ENCODE measurements around the gene MRPS18A.
"Not testable (repeated sequence)": the region's sequence is repeated elsewhere in the genome, so short reads cannot be mapped to it uniquely, and the experiment has no call there.

The MRPS18A gene

GRCh38 chr6:43634702-43635303 is 52.8 kb downstream of the MRPS18A start:
- no peak for DNase-seq (ENCODE audit: low spot score)

DNA sequence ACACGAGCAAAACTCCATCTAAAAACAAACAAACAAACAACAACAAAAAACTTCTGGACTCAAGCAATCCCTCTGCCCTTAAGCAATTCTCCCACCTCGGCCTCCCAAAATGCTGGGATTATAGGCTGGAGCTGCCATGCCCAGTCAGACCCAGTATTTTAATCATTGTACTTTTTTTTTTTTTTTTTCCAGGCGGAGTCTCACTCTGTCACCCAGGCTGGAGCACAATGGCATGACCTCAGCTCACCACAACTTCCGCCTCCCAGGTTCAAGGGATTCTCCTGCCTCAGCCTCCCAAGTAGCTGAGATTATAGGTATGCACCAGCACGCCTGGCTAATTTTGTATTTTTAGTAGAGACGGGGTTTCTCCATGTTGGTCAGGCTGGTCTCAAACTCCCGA is 54.6 kb downstream of the MRPS18A start:
- DNase-seq (ENCODE audit: low spot score): not testable (repeated sequence)

DNA sequence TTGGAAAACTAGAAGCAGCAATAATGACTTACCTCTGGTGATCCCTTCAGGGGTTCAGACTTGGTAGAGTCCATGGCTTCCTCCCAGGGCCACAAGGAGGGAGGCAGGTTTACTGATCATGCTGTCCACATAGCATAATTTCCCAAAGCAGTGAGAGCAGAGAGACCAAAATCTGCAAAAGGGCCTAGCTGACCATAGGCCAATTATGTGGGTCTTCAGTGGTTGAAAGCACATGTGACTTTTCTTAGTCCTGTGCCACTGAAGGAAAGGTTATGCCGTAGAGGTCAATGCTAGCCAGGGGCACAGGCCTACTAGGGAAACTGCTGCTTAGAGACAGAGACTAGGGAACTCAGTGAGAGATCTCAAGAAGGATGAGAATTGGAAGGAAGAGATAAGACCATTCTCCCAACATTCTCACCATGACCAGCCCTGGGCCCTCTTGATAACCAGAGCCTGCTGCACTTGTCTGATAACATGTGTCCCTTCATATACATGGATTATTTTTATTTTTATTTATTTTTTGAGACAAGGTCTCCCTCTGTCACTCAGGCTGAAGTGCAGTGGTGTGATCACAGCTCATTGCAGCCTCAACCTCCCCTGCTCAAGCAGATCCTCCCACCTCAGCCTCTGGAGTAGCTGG is 56.5 kb downstream of the MRPS18A start:
- no peak for DNase-seq (ENCODE audit: low spot score)

- DNase-seq (ENCODE audit: low spot score): peak; percentile 98
Observed at GRCh38 chr6:43629505-43630300, 57.9 kb downstream of the MRPS18A start.

DNA sequence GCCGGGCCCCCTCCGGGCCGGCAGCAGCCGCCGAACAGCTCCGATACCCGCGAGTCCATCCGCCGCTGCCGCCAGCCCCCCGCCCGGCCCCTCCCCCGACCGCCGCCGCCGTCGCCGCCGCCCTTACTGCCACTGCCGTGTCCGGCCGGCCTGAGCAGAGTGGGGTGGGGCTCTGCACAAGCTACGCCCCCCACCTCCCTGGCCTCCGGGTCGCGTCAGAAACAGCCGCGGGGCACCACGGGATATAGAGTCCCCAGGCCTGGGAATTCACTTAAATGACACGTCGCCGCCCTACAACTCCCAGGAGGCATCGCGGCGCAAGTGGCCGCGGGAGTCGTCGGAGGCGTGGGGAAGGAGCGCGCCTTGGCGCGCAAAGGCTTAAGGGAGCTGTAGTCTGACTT is 58.5 kb downstream of the MRPS18A start, which contains the start of gene GTPBP2:
Gene GTPBP2, minus strand, starts transcription at position 161 of the 401 bp plus-strand sequence. Its CDS starts 102 bp downstream, at position 59.
- DNase-seq (ENCODE audit: low spot score): peak; percentile 99

DNA sequence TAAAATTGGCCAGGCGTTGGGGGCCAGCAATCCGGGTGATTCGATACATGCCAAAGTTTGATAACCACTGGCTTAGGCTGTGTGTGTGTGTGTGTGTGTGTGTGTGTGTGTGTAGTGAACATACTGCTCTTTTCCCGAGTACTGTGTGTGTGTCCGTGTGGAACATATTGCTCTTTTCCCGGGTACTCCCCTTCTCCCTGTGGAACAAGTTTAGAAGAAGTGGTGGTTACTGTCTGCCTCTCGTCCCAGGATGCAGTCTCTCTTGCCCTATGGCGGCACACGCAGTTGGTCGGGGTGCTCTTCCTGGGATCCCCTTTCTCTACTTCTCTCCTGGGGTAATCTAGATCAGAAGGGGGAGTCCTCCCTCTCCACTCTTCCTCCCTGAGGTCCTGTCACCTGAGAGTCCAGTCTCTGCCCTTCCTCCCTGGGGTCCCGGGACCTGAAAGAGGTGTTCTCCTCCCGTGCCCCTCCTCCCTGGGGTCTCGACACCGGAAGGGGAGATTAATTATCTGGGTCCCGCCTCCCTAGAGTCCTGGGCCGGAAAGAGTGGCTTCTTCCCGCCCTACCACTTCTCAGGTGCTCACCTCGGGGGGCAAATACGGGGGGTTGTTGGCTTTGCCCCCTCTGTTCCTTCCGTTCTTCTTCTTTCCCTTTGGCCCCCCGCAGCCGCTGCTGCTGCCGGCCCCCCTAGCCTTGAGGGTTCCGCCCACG is 59.0 kb downstream of the MRPS18A start:
- peak; percentile 68 for DNase-seq (ENCODE audit: low spot score)

DNA sequence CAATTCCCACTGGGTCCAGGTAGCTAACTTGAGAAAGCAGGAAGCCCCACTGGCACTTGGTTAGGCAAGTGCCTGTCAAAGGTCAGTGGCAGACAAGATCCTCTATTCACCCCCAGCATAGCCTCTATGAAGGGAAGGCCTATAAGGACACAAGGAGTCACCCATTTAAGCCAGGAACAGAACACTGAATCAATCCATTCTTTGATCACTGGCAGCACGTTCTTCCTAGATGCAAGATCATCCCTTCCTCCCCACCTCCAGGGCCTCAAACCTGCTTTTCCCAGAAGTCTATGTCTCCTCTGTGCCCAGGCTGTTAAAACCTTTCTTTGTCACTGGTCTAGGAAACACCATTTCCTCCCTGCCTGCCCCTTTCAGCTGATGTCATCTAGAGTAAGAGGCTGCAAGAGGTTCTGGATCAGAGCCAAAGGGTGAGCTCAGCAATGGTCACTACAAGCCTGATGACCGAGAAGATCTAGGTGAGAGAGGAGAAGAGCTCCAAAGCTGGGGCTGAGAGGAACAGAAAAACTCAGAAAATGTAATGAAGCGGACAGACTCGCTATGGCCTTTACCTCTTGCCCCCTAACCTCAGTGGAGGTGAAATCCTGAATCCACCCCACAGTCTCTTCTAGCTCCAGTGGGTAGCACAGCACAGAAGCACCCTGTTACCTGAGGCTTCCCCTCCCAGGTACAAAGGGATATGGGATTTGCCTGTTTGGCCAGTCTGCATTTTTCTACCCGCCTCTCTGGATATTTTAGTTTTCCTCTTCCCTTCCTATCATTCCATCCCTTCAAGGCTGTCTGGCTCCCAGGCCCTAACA is 60.4 kb downstream of the MRPS18A start:
- peak; percentile 99 for DNase-seq (ENCODE audit: low spot score)

- no peak for DNase-seq (ENCODE audit: low spot score)
Observed at GRCh38 chr6:43625393-43625992, 62.1 kb downstream of the MRPS18A start.

DNA sequence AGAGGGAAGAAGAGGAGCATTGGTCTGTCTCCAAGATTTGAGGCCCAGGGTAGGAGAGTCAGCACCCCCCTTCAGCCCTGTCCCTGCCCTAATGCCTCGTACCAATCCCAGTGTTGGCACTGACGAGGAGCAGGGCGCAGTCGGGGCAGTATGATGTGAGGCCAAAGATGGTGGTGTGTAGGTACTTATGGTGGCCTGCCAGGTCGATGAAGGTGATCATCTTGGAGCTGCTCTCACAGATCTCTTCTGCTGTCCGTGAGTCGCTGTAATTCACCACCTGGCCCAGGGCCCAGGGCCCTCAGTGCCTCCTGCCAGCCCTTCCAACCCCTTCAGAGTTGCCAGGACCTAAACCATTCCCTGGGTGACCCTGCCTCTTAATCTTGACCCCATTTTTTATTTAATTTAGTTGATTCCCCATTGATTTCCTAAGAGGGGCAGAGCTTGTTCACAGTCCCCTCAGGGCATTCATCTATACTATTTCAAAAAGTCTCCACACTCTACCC is 62.8 kb downstream of the MRPS18A start:
- DNase-seq (ENCODE audit: low spot score): no peak

- no peak for DNase-seq (ENCODE audit: low spot score)
Observed at GRCh38 chr6:43623880-43624785, 63.5 kb downstream of the MRPS18A start.

- DNase-seq (ENCODE audit: low spot score): no peak
Observed at GRCh38 chr6:43622541-43622940, 65.0 kb downstream of the MRPS18A start.

- DNase-seq (ENCODE audit: low spot score): no peak
Observed at GRCh38 chr6:43621836-43622180, 65.8 kb downstream of the MRPS18A start.

Measured in kidney tubule cell (primary cell).